CD4-positive, alpha-beta T cell treated with Interferon gamma for 1 hour (primary cell): ENCODE measurements around the gene MYO3B.
"Not testable (repeated sequence)": the region's sequence is repeated elsewhere in the genome, so short reads cannot be mapped to it uniquely, and the experiment has no call there.

ENCODE experiments used
- DNase-seq: peaks from one replicate; pipeline ENCODE4 v3.0.0-alpha.2; 2020

MYO3B gene

GRCh38 chr2:170449034-170449433 lies 271.1 kb downstream of the MYO3B start:
- no peak for DNase-seq

- no peak for DNase-seq
Measured at GRCh38 chr2:170454471-170455372, 276.8 kb downstream of the MYO3B start.

DNA sequence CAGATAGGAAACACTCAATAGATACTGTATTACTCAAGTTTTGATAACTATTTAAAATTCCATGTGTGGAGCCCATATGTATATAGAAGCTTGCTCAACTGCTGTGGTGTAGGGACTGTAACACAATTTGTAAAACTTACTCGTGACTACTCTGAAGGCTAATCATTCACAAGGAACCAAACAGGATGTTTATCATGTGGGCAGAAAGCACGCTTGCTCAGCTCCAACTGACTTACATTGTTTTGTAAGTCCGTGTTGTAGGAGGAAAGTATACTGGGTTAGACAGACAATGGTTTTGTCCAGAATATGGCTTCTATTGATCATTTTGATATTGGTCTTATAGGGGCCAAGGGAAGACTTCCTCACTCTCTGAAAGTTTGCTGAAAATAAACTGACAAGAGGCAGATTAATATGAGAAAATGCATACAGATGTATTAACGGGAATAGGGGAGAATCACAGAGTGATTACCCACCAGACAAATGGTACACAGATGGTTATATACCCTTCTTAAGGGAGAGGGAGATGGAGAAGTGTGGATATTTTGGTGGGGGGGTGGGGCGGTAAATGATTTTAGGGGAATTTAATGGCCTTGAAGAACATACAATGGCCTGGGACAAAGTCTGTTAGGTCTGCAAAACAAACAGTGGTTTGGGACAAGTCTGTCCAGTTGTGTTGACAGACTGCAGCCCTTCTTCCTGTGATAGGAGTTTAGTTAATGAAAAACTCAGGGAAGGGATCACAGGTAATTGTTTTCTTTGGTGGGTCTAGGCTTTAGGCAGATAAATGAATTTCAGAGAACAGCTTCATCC lies 277.9 kb downstream of the MYO3B start:
- no peak for DNase-seq

DNA sequence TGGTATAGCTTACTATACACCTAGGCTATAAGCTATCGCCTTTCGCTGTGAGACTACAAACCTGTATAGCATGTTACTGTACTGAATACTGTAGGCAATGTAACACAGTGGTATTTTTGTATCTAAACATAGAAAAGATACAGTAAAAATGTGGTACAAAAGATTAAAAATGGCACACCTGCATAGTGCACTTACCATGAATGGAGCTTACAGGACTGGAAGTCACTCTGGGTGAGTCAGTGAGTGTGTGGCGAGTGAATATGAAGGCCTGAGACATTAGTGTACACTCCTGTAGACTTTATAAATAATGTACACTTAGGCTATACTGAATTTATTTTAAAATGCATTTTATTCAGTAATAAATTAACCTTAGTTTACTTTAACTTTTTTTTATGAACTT lies 279.0 kb downstream of the MYO3B start:
- DNase-seq = no peak

DNA sequence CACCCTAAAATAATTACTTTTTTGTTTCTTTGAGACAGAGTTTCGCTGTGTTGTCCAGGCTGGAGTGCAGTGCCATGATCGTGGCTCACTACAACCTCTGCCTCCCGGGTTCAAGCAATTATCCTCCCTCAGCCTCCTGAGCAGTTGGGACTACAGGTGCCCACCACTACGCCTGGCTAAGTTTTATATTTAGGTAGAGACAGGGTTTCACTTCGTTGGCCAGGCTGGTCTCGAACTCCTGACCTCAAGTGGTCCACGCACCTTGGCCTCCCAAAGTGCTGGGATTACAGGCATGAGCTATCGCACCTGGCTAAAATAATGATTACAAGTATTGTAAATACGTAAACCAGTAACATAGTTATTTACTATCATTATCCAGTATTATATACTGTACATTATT lies 279.8 kb downstream of the MYO3B start:
- DNase-seq = no peak

- no peak for DNase-seq
Measured at GRCh38 chr2:170461889-170462288, 283.9 kb downstream of the MYO3B start.

DNA sequence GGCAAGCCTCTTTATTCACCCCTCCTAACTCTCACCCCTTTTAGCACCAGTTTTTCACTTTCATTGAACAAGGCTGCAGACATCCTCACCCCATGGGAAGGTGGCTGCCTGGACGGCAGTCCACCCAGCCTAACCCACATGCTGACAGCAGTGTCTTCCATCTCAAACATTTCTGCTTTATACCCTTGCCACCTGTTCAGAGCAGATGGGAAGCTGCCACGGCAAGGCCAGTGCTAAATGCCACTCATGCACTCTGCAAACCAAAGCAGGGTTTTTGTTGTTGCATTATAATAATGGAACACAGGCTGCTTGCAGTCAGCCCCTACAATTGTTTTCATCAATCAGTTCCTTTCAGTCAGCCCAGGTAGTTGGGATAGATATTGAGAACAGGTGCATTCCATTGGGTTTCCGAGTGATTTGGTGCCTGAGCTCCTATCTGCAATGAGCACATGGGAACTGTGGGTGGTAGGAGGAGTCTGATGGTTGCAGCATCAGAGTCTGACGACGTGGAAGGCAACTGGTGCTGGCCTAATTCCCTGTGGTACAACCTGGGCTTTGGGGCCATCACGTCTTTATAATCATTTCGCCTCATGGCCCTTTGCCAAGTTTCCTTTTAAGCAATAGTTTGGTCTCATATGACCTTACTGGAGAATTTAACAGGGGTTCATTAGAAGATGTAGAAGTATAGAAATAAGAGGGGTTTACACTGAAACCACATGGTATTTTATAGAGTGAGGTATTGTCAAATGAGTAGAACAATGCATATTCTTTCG lies 284.7 kb downstream of the MYO3B start:
- no peak for DNase-seq

DNA sequence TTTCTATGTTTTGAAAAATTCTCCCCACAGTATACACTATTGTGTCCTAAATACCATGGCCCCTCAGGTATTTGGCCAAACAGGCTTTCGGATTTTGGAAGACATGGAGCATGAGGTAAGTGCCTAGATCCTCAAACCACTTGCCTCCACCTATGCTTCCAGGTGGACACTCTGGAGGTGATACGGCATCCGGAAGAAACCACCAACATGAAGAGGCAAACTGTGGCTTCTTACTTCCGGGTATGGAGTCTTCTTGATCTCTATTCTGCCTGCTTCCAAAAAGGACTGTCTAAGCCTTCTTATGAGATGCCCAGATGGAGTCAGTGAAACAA lies 285.2 kb downstream of the MYO3B start:
- DNase-seq = no peak

GRCh38 chr2:170464268-170464667 lies 286.3 kb downstream of the MYO3B start:
- DNase-seq = no peak

DNA sequence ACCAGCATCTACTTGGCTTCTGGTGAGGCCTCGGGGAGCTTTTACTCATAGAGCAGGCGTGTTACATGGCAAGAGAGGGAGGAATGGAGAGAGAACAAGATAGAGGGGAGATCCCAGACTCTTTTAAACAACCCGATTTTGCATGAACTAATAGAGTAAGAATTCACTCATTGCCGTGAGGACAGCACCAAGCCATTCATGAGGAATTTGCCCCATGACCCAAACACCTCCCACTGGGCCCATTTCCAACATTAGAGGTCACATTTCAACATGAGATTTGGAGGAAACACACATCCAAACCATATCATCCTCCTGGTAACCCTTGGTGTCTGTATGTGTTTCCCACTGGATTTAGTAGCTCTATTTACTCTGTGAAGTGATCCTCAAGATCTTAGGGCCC lies 287.3 kb downstream of the MYO3B start:
- no peak for DNase-seq

GRCh38 chr2:170466632-170467031 lies 288.7 kb downstream of the MYO3B start:
- no peak for DNase-seq

DNA sequence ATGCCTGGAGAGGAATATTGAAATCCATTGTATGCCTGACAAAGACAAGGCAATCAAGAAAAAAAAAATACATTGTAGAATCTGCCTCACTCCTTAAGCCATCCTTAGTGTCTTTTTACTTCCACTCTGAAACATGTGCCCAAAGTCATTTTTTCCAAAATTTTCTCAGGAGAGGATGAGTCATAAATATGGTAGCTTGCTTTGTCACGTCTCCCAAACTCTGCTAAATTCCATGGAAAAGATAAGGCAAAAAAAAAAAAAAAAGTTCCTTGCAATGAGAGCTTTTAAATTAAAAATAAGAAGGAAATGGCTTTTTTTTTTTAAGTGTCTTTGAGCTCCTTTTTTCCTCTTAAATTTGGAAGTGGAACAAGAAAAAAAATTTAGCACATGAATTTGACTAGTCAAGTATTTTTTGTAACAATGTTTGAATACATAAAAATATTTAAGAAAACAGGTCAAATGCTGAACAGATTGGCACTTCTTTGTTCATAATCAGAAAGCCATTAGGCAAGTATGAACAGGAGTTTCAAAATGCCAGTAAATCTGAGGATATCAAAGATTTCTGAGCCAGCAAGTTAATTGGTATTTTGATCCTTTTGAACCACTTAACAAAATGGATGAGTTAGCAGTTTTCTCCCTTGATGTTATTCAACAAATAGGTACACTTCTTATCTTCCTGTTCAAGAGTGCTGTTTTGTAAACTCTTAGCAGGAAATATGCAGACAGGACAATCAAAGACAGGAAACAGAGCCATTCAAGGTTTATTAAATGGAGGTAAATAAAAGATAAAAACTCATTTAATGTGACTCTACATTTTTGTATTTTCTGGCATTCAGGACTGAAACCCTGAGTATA lies 289.8 kb downstream of the MYO3B start:
- DNase-seq = no peak

DNA sequence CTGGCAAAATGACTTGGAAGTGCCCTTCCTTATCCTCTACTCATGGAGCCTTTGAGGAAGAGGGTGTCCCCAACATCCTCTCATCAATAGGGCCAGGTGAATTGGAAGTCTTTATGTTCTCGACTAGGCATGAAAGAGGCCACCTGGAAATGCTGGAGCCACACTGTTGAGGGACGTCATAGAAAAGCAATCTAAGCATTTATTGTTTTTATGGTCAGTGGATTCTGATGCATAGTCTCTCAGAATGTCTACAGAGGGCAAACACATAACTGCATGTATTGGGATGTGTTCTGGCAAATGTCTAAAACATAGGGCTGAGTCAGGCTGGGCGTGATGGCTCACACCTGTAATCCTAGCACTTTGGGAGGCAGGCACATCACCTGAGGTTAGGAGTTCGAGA lies 290.6 kb downstream of the MYO3B start:
- no peak for DNase-seq

GRCh38 chr2:170472498-170472897 lies 294.6 kb downstream of the MYO3B start:
- not testable (repeated sequence) for DNase-seq

GRCh38 chr2:170475878-170476277 lies 297.9 kb downstream of the MYO3B start:
- no peak for DNase-seq

GRCh38 chr2:170477630-170478029 lies 299.7 kb downstream of the MYO3B start:
- no peak for DNase-seq

DNA sequence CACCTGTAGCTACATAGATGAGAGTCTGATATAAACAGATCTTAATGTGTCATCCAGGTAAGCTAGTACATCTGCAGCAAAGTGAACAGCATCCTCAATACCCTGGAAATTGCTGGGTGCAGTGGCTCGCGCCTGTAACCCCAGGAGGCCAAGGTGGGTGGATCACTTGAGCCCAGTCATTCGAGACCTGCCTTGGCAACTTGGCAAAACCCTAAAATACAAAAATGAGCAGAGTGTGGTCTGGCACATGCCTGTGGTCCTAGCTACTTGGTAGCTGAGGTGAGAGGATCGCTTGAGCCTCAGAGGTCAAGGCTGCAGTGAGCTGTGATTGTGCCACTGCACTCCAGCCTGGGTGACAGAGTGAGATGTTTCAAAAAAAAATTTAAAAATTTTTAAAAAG lies 303.3 kb downstream of the MYO3B start:
- no peak for DNase-seq

- DNase-seq = no peak
Measured at GRCh38 chr2:170484552-170484951, 306.6 kb downstream of the MYO3B start.

DNA sequence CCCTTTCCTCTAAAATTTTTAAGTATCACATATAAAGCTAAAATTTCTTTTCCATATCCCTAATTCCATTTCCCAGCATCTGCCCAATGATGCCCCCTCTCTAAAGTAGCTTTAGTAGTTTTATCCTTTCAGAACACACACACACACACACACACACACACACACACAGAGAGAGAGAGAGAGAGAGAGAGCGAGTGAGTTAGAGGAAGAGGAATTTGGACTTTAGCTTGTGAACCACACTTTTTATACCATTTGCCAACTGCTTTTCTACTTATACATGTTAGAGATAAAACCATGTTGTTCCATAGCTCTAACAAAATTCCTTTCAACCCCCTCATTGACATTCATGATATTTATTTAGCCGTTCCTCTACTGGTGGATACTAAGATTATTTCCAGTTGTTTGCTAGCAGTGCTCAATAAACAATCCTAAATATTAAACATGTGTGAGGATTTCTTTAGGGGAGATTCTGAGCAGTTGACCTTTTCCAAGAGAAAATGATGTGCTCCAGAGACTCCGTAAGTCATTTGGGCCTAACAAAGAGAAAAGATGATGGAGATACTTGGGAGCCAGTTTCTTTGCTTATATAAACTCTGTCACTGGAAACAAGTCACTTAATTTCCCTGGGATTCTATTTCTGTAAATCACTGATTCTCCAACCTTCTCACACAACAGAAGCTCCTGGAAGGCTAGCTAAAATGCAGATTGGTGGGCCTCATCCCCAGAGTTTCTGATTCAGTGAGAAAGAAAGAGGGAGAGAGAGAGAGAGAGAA lies 307.5 kb downstream of the MYO3B start:
- no peak for DNase-seq

DNA sequence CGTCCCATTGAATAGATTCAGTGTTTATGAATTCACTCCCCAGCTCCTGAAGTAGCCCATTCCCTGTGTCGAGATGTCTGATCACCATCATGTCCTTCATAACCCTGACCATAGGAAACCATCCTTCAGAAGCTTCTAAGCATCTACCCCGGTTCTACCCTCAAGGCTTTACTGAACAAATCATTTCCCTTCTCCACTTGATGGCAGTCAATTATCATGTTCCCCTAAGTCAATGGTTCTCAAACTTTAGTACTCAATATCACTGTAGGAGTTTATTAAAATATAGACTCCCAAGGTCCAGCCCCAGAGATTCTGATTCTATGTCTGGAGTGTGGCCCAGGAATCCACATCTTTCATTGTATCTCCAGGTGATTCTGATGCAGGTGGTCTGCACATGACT lies 308.8 kb downstream of the MYO3B start:
- no peak for DNase-seq

GRCh38 chr2:170488807-170489206 lies 310.9 kb downstream of the MYO3B start:
- DNase-seq = no peak

GRCh38 chr2:170492010-170492409 lies 314.1 kb downstream of the MYO3B start:
- no peak for DNase-seq
